ENCODE data around the gene AFF4.

GRCh38 chr5:132854301-132854700, 109.1 kb downstream of the AFF4 start:
- TF ChIP-seq TSHZ2 (CRISPR knock-in tag; IDR thresholded peaks at IDR 0.05) (no peak), ISL1 (CRISPR knock-in tag; IDR thresholded peaks at IDR 0.05) (peak; percentile 61), ZFP30 (CRISPR knock-in tag; IDR thresholded peaks at IDR 0.05) (no peak), ESRRG (CRISPR knock-in tag; IDR thresholded peaks at IDR 0.05) (no peak), PATZ1 (CRISPR knock-in tag; IDR thresholded peaks at IDR 0.05; ENCODE audit: borderline replicate concordance) (no peak), BACH2 (CRISPR knock-in tag; IDR thresholded peaks at IDR 0.05; ENCODE audit: borderline replicate concordance) (no peak), ZNF565 (CRISPR knock-in tag; conservative IDR thresholded peaks at IDR 0.05; ENCODE audit: low read depth) (no peak), POU6F1 (CRISPR knock-in tag; IDR thresholded peaks at IDR 0.05; ENCODE audit: borderline replicate concordance, low read depth) (no peak), CSDC2 (CRISPR knock-in tag; IDR thresholded peaks at IDR 0.05) (no peak), TOX (CRISPR knock-in tag; IDR thresholded peaks at IDR 0.05; ENCODE audit: borderline replicate concordance) (no peak), ZFP3 (CRISPR knock-in tag; IDR thresholded peaks at IDR 0.05) (no peak)
- TF ChIP-seq, protein P1, sequence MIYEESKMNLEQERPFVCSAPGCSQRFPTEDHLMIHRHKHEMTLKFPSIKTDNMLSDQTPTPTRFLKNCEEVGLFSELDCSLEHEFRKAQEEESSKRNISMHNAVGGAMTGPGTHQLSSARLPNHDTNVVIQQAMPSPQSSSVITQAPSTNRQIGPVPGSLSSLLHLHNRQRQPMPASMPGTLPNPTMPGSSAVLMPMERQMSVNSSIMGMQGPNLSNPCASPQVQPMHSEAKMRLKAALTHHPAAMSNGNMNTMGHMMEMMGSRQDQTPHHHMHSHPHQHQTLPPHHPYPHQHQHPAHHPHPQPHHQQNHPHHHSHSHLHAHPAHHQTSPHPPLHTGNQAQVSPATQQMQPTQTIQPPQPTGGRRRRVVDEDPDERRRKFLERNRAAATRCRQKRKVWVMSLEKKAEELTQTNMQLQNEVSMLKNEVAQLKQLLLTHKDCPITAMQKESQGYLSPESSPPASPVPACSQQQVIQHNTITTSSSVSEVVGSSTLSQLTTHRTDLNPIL (CRISPR knock-in tag; IDR thresholded peaks at IDR 0.05; ENCODE audit: low read depth), result no peak
